GM19193 (cell line): ENCODE results near the gene SIRT7.

ENCODE experiments used
- POLR2A ChIP-seq: IDR thresholded peaks from 4 replicates; pipeline ENCODE4 v1.6.1; 2011; ENCODE audit not compliant: insufficient read depth, insufficient read length; ENCODE audit errors: extremely low read depth

Gene SIRT7

DNA sequence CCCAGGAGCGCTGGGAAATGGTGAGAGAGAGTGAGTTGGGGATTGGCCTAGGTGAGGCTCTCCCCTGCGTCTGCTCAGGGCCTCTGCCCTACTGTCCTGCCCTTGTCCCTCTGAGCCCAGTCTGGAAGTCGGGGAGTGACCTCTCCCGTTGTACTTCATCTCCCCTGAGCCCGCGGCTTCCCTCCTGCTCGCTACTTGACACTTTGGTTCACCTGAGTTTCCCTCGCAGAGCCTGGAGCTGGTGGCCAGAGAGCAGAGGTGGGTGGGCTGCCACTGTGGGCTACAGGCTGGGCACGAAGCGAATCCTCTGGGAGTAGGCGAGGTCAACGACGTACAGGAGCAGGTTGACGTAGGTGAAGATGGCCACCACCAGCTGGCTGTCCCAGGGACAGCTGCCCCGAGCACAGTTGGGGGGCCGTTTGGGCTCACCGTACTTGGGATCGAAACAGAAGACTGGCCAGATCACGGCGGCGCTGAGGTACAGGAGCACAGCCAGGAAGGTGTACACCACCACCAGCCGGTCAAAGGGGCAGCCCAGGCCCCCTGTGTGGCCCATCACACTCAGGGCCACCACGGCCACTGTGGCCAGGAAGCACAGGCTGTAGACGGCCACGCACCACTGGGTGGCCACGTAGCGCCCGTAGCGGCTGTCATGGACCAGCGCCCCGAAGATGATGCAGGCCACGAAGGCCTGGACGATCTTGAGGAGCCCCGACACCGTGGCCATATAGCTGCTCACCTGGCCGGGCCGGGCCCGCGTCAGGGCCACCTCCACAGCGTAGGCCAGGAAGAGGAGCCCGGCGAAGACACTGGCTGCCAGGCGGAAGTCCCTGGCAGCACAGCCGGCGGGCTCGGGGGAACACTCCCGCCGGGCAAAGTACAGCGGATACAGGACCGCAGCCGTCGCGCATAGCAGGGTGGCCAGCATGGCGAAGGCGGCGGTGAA is 22.8 kb upstream of the SIRT7 start:
- no peak for TF ChIP-seq POLR2A

DNA sequence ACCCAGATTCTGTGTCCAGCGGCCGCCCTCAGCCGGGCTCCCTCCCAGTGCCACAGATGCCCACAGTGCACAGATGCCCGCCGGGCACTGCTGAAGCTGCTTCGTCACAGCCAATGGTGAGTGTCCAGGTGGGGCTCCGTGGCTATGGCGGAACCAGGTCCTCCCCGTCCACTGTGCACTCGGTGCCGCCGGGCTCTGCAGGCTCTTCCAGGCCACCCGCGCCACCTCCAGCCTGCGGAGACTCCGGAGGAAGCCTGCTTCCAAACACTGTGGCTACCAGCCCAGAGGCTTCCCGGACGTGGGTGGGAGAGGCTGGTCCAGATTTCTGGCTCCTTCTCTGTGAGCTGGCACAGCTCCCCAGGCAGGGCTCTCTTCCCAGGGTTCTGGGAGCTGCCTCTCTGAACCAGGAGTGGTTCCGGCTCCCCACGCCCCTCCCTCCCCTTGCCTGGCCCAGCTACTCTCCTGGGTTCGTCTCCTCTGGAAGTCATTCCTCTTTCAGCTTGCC is 22.0 kb upstream of the SIRT7 start:
- TF ChIP-seq POLR2A: no peak

DNA sequence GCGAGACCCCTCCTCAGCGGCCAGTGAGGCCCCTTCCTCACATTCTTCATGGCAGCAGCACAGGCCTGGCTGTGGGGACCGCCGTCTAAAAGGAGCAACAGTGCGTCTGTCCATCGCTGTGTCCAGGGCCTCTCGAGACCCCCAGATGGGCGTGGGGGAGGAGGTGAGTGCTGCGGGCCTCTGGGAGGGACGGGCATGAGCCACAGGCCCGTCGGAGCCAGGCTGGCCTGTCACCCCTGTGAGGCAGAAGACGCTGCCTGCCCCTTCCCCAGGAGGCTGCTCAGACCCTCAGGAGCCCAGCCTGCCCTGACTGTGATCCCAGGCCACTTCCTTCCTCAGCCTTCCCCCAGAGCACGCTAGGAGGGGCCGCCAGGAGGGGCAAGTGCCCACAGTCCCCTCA is 21.2 kb upstream of the SIRT7 start:
- TF ChIP-seq POLR2A: no peak

DNA sequence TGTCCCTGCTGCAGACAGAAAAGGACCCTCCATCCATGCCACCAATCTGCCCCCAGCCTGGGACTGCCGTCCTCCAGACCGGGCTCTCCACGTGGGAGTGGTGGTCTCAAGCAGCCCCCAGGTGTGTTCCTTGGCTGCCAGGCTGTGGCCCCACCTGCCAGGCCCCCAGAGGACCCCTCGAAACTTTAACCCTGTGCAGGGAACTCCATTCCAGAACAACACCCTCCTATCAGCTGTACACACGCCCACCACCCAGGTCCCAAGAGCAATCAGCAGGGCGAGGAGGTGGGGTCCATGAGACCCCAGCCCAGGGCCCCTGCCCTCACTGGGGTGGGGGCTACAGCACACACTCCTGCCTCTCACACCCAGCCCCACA is 17.7 kb upstream of the SIRT7 start:
- no peak for TF ChIP-seq POLR2A

DNA sequence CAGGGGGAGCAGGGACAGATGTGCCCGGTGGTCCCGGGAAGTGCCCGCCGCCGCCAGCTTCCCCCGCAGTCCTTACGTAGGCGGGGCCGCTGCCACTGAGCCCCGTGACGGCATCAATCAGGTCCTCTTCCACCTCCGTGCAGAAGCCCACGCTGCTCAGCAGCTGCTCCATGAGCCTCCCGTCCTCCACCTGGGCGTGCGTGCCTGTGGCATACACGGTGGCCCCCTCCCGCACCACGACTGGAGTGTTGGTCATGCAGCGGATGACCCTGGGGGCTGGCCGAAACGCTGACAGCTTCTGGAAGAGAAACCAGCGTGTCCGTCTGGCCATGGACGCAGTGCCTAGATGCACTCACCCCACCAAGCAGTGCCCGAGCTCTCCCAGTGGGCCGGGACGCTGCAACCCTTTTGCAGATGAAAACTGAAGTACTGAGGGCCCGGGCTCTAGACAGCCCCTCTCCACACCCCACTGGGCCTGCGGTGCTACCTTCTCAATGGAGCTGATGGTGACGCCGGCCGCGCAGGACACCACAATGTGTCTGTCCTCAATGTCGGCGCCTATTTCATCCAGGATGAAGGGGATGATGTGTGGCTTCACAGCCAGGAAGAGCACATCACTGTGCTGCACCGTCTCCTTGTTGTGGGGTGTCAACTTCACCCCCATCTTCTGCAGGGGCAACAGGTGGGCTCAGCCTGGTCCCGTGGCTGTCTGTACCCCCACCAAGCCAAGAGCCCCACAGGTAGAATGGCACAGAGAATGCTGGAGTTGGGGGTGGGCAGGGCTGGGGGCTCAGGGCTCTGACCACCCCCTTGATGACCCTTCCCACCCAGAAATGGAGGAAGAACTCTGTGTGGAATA is 17.1 kb upstream of the SIRT7 start:
- TF ChIP-seq POLR2A: no peak

DNA sequence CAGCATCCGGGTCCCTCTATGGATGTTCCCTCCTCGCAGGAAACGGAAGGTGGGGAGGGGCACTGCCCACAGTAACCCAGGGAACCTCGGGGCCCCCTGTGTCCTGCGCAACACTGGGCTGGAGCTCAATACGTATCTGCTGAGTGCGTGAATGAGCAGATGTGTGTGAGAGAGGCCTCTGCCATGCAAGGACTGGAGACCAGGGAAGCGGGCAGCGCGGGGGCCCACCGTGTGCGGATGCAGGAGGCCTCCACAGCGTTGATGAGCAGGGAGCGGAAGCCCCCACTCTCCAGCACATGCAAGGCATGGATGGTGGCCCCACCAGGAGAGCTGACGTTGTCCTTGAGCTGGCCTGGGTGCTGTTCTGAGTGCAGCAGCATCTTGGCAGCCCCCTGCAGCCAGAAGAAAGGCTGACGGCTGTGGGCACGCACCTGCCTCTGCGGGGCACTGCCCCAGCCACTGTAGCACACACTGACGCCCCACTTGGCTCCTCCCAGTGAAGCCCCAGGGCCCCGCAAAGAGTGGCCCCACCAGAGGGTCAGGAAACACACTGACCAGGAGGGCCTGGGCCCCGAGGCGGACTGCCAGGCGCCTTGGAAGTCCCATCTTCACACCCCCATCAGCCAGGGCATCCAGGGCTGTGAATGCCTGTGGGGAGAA is 16.3 kb upstream of the SIRT7 start:
- TF ChIP-seq POLR2A: no peak

DNA sequence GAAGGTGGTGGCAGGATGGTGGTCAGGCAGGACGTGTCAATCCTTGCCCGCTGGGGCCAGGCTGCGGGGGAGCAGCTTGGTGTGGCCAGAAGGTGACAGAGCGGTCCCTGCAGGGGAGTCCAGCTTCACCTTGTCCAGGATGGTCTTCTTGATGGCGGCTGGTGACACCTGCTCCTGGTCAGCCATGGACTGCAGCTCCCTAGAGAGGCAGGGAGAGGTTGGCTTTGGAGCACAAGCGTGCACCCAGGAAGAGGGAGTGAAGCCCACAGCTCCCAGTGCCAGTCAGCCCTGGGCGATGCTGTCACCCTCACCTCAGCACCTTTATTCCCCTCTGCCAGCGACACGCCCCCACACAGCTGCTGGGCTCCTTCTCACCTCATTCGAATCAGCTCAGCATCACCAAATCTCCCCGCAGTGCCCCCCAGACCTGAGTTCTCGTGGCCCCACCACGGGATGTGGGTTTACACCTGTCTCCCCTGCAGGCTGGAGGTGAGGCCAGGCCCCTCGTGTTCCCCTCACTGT is 15.3 kb upstream of the SIRT7 start:
- no peak for TF ChIP-seq POLR2A

DNA sequence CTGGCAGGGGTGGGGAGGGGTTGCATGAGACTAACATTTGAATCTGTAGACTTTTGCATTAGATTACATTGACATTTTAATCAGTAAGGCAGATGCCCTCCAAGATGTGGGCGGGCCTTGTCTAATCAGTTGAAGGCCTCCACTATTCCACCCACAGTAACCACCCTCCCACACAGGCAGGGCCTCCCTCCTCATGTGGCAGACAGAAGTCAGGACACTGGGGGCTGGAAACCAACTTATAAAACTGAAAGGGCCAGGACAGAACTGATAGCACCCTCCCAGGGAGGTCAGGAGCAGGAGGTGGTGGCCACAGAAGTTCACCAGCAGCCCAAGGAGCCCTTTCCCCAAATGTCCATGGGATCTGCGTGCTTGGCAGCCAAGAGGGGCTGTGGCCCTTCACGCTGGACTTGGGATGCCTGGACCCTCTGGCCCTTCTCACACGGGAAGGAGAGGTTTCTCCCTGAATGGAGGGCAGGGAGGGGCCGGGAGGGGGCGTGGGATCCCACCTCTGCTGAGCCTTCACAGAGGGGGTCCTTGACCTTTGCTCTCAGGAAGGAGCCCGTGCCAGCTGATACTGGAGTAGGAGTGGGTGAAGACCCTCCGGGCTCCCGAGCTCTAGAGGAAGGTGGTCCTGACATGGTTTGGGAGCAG is 14.5 kb upstream of the SIRT7 start:
- no peak for TF ChIP-seq POLR2A

DNA sequence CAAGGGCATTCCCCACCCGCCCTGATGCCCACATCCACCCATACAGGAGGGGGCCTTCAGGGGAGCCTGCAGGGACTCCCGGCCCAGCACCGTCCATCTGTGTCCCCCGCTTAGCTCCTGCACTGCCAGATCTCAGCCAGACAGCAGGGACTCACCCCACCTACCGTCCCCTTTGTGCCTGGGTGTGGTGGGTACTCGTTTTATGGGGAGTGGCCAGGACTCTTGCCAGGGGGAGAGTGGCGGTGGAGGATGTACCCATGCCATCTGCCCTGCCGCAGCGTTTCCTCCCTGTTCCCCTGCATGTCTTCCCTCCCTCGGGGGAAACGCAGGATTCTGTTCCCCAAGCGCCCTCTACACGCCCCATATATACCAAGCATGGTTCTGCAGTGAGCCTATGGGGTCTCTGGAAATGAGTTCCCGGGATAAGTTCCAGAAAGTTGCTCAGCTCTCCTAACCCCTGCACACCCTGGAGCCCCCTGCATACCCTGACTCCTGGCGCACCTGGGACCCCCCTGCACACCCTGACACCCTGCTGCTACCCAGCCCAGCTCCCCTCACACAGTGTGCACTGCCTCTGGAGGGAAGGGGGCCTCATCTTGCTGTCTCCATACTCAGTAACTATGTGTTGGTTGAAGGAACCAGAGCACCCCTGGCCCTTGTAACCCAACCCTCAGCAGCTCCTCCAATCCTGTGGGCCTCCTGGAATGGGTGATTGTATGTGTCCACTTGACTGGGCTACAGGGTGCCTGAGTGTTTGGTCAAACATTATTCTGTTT is 13.8 kb upstream of the SIRT7 start:
- TF ChIP-seq POLR2A: no peak

DNA sequence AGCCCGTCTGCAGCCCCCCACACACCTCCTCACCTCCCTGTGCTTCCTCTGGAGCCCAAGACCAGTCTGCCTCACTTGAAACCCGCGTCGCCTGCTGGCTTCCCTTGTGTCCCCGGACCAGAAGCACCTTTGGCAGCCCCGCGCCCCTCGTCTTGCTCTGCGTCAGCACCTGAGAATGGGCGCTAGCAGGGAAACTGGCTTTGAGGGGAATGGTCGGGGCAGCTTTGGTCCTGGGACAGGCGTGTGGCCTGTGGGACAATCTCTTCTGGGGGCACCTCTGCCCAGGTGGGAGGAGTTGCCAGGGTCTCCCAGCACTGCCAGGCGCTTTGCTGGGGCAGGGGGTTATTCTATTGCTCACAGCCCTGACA is 13.2 kb upstream of the SIRT7 start:
- TF ChIP-seq POLR2A: no peak

DNA sequence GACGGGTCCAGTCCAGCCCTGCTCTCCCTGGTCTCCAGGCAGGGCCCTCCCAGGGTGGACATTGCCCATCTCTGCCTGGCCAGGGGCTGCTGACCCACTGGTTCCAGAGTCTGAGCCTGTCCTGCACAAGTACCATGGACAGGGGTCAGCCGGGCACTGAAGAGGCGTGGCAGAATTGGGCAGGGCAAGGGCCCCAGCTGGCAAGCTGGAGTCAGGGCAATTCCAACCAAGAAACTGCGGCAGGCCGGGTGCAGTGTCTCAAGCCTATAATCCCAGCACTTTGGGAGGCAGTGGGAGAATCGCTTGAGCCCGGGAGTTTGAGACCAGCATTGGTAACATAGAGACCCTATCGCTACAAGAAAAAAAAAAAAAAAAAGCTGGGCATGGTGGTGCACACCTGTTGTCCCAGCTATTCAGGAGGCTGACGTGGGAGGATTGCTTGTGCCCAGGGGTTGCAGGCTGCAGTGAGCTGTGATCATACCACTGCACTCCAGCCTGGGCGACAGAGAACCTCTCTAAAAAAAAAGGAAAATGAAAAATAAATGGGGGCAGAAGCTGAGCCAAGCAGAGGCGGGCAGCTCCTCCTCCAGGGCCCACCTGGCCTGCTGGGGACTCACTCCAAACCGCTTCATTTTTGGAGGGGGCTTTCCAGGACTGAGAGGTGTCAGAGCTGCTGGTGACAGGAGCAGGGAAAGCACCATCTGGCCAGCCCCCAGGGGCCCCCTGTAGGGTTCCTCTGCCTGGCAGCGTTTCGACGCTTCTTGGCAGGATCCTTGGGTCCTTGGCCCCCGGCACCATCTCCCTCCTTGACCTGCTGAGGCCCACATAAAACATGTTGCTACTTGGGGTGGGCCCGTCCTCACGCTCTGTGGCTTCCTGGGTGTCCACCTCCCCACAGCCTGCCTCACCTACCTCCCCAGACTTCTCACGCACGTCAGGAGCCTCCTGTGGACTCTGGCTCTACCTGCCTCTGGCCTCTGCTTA is 12.5 kb upstream of the SIRT7 start:
- TF ChIP-seq POLR2A: no peak
